GM23338 (cell line): ENCODE measurements around the gene TIMM50.

Source experiments
- CREB1 ChIP-seq: fragments of 250-450 bp; sonication (Bioruptor Pico); IDR thresholded peaks from 2 replicates; pipeline ENCODE4 v1.5.0; 2020; ENCODE audit warnings: low read depth, mild to moderate bottlenecking, moderate library complexity
- EZH2 ChIP-seq: fragments of 200-600 bp; sonication (generic); IDR thresholded peaks from one replicate; pipeline ENCODE4 v1.8.0; 2017; ENCODE audit warnings: antibody characterized with exemption, mild to moderate bottlenecking, low read depth; ENCODE audit not compliant: unreplicated experiment
- EZH2phosphoT487 ChIP-seq: fragments of 200-600 bp; sonication (generic); IDR thresholded peaks from one replicate; pipeline ENCODE4 v1.8.1; 2018; ENCODE audit warnings: antibody characterized with exemption; ENCODE audit not compliant: unreplicated experiment
- JUNB ChIP-seq: IDR thresholded peaks from one replicate; pipeline ENCODE4 v1.6.1; 2016; ENCODE audit warnings: antibody characterized with exemption; ENCODE audit not compliant: unreplicated experiment
- NANOG ChIP-seq: IDR thresholded peaks from 2 replicates; pipeline ENCODE4 v1.6.1; 2016; ENCODE audit warnings: antibody characterized with exemption, borderline replicate concordance
- POLR2AphosphoS5 ChIP-seq: IDR thresholded peaks from 2 replicates; pipeline ENCODE4 v1.6.1; 2016; ENCODE audit warnings: antibody characterized with exemption, low read depth
- STAT1 ChIP-seq: IDR thresholded peaks from one replicate; pipeline ENCODE4 v1.6.1; 2016; ENCODE audit warnings: antibody characterized with exemption; ENCODE audit not compliant: unreplicated experiment
- ZNF114 ChIP-seq: fragments of 250-450 bp; sonication (Bioruptor Pico); IDR thresholded peaks from 2 replicates; pipeline ENCODE4 v1.5.0; 2020; ENCODE audit warnings: mild to moderate bottlenecking, moderate library complexity
- ZNF331 ChIP-seq: fragments of 250-450 bp; sonication (Bioruptor Pico); IDR thresholded peaks from 2 replicates; pipeline ENCODE4 v1.5.0; 2020; ENCODE audit warnings: low read depth, mild to moderate bottlenecking, moderate library complexity
- TF ChIP-seq, protein P1 (sequence below), 2 experiments: fragments of 200-600 bp in 1 of 2; sonication (generic) in 1 of 2; conservative IDR thresholded peaks; 2 replicates each; pipeline versions ENCODE4 v1.5.1 to v1.6.1; 2016 to 2017; ENCODE audit warnings: antibody characterized with exemption in 2 of 2, low read depth in 2 of 2, mild to moderate bottlenecking in 2 of 2, moderate library complexity in 1 of 2
- TF ChIP-seq, protein P2 (sequence below): IDR thresholded peaks from one replicate; pipeline ENCODE4 v1.6.1; 2018; ENCODE audit warnings: antibody characterized with exemption; ENCODE audit not compliant: unreplicated experiment
- TF ChIP-seq, protein P3 (sequence below): fragments of 250-450 bp; sonication (Bioruptor Pico); IDR thresholded peaks from 2 replicates; pipeline ENCODE4 v1.5.0; 2020; ENCODE audit warnings: mild to moderate bottlenecking, moderate library complexity
- TF ChIP-seq, protein P4 (sequence below): IDR thresholded peaks from 2 replicates; pipeline ENCODE4 v1.6.1; 2016; ENCODE audit warnings: antibody characterized with exemption

DNA sequence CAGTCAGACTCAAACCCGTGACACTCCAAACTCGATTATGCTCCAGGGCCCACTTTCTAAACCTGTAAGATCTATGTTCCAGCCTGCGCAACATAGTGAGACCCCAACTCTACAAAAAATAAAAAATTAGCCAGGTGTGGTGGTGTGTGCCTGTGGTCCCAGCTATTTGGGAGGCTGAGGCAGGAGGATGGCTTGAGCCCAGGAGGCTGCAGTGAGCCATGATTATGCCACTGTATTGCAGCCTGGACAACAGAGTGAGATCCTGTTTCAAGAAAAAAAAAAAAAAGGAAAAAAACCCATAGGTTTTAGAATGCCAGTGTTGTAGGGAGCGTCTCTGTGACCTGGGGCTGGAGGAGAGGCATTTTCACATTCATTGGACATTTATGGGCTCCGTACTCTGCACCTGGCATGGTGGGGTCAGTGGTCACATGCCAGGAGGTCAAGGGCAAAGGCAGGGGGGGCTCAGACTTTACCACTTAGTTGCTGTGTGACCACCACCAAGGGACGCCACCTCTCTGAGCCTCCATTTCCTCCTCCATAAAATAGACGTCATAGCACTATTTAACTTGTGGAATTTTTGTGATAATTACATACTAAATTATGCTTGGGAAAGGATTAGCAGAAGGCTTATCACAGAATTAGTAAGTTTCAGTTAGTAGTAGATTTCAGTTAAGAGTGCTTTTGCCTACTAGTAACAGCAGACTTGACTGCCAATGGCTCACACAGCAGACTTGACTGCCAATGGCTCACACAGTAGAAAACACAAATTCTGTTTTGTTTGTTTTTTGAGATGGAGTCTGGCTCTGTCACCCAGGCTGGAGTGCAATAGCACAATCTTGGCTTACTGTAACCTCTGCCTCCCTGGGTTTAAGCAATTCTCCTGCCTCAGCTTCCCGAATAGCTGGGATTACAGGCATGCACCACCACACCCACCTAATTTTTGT is 40.2 kb downstream of the TIMM50 start:
- TF ChIP-seq JUNB (no peak), EZH2 (no peak), POLR2AphosphoS5 (no peak), STAT1 (no peak), EZH2phosphoT487 (no peak), CREB1 (CRISPR knock-in tag) (no peak), ZNF114 (CRISPR knock-in tag) (no peak), ZNF331 (no peak), NANOG (no peak)
- TF ChIP-seq, protein P1, sequence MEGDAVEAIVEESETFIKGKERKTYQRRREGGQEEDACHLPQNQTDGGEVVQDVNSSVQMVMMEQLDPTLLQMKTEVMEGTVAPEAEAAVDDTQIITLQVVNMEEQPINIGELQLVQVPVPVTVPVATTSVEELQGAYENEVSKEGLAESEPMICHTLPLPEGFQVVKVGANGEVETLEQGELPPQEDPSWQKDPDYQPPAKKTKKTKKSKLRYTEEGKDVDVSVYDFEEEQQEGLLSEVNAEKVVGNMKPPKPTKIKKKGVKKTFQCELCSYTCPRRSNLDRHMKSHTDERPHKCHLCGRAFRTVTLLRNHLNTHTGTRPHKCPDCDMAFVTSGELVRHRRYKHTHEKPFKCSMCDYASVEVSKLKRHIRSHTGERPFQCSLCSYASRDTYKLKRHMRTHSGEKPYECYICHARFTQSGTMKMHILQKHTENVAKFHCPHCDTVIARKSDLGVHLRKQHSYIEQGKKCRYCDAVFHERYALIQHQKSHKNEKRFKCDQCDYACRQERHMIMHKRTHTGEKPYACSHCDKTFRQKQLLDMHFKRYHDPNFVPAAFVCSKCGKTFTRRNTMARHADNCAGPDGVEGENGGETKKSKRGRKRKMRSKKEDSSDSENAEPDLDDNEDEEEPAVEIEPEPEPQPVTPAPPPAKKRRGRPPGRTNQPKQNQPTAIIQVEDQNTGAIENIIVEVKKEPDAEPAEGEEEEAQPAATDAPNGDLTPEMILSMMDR (conservative IDR thresholded peaks at IDR 0.05; ENCODE audit: low read depth in 2 of 2): no peak
- TF ChIP-seq, protein P2, sequence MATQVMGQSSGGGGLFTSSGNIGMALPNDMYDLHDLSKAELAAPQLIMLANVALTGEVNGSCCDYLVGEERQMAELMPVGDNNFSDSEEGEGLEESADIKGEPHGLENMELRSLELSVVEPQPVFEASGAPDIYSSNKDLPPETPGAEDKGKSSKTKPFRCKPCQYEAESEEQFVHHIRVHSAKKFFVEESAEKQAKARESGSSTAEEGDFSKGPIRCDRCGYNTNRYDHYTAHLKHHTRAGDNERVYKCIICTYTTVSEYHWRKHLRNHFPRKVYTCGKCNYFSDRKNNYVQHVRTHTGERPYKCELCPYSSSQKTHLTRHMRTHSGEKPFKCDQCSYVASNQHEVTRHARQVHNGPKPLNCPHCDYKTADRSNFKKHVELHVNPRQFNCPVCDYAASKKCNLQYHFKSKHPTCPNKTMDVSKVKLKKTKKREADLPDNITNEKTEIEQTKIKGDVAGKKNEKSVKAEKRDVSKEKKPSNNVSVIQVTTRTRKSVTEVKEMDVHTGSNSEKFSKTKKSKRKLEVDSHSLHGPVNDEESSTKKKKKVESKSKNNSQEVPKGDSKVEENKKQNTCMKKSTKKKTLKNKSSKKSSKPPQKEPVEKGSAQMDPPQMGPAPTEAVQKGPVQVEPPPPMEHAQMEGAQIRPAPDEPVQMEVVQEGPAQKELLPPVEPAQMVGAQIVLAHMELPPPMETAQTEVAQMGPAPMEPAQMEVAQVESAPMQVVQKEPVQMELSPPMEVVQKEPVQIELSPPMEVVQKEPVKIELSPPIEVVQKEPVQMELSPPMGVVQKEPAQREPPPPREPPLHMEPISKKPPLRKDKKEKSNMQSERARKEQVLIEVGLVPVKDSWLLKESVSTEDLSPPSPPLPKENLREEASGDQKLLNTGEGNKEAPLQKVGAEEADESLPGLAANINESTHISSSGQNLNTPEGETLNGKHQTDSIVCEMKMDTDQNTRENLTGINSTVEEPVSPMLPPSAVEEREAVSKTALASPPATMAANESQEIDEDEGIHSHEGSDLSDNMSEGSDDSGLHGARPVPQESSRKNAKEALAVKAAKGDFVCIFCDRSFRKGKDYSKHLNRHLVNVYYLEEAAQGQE: no peak
- TF ChIP-seq, protein P3, sequence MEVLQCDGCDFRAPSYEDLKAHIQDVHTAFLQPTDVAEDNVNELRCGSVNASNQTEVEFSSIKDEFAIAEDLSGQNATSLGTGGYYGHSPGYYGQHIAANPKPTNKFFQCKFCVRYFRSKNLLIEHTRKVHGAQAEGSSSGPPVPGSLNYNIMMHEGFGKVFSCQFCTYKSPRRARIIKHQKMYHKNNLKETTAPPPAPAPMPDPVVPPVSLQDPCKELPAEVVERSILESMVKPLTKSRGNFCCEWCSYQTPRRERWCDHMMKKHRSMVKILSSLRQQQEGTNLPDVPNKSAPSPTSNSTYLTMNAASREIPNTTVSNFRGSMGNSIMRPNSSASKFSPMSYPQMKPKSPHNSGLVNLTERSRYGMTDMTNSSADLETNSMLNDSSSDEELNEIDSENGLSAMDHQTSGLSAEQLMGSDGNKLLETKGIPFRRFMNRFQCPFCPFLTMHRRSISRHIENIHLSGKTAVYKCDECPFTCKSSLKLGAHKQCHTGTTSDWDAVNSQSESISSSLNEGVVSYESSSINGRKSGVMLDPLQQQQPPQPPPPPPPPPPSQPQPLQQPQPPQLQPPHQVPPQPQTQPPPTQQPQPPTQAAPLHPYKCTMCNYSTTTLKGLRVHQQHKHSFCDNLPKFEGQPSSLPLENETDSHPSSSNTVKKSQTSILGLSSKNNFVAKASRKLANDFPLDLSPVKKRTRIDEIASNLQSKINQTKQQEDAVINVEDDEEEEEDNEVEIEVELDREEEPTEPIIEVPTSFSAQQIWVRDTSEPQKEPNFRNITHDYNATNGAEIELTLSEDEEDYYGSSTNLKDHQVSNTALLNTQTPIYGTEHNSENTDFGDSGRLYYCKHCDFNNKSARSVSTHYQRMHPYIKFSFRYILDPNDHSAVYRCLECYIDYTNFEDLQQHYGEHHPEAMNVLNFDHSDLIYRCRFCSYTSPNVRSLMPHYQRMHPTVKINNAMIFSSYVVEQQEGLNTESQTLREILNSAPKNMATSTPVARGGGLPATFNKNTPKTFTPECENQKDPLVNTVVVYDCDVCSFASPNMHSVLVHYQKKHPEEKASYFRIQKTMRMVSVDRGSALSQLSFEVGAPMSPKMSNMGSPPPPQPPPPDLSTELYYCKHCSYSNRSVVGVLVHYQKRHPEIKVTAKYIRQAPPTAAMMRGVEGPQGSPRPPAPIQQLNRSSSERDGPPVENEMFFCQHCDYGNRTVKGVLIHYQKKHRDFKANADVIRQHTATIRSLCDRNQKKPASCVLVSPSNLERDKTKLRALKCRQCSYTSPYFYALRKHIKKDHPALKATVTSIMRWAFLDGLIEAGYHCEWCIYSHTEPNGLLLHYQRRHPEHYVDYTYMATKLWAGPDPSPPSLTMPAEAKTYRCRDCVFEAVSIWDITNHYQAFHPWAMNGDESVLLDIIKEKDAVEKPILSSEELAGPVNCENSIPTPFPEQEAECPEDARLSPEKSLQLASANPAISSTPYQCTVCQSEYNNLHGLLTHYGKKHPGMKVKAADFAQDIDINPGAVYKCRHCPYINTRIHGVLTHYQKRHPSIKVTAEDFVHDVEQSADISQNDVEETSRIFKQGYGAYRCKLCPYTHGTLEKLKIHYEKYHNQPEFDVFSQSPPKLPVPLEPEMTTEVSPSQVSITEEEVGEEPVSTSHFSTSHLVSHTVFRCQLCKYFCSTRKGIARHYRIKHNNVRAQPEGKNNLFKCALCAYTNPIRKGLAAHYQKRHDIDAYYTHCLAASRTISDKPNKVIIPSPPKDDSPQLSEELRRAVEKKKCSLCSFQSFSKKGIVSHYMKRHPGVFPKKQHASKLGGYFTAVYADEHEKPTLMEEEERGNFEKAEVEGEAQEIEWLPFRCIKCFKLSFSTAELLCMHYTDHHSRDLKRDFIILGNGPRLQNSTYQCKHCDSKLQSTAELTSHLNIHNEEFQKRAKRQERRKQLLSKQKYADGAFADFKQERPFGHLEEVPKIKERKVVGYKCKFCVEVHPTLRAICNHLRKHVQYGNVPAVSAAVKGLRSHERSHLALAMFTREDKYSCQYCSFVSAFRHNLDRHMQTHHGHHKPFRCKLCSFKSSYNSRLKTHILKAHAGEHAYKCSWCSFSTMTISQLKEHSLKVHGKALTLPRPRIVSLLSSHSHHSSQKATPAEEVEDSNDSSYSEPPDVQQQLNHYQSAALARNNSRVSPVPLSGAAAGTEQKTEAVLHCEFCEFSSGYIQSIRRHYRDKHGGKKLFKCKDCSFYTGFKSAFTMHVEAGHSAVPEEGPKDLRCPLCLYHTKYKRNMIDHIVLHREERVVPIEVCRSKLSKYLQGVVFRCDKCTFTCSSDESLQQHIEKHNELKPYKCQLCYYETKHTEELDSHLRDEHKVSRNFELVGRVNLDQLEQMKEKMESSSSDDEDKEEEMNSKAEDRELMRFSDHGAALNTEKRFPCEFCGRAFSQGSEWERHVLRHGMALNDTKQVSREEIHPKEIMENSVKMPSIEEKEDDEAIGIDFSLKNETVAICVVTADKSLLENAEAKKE: no peak
- TF ChIP-seq, protein P4, sequence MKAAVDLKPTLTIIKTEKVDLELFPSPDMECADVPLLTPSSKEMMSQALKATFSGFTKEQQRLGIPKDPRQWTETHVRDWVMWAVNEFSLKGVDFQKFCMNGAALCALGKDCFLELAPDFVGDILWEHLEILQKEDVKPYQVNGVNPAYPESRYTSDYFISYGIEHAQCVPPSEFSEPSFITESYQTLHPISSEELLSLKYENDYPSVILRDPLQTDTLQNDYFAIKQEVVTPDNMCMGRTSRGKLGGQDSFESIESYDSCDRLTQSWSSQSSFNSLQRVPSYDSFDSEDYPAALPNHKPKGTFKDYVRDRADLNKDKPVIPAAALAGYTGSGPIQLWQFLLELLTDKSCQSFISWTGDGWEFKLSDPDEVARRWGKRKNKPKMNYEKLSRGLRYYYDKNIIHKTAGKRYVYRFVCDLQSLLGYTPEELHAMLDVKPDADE: no peak
